T47D (cell line): ENCODE data around the gene CIITA.
"Not testable (repeated sequence)": the region's sequence is repeated elsewhere in the genome, so short reads cannot be mapped to it uniquely, and the experiment has no call there.

Experiments used
- DNase-seq, 2 experiments: peaks; one replicate each; pipeline versions ENCODE4 v3.0.0 to v3.0.0-alpha.2; 2011 to 2012; ENCODE audit warnings: low read depth in 1 of 2, low spot score in 1 of 2
- JUND ChIP-seq: IDR thresholded peaks from 2 replicates; pipeline ENCODE4 v1.6.1; 2012; ENCODE audit warnings: low read depth
- in situ Hi-C: cut with HindIII; loops from 2 replicates; pipeline ENCODE4 v1.10.0; 2016; ENCODE audit warnings: low sequenced_read_pairs, low pct_unique_long_range_greater_than_20kb

Gene CIITA

DNA sequence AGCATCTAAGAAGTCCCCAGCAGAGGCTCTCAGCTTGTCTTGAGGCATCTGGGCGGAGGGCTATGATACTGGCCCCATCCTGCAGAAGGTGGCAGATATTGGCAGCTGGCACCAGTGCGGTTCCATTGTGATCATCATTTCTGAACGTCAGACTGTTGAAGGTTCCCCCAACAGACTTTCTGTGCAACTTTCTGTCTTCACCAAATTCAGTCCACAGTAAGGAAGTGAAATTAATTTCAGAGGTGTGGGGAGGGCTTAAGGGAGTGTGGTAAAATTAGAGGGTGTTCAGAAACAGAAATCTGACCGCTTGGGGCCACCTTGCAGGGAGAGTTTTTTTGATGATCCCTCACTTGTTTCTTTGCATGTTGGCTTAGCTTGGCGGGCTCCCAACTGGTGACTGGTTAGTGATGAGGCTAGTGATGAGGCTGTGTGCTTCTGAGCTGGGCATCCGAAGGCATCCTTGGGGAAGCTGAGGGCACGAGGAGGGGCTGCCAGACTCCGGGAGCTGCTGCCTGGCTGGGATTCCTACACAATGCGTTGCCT is at the start of gene CIITA:
Gene CIITA, plus strand, starts transcription at position 404 of the 543 bp plus-strand sequence. Its CDS starts 129 bp downstream, at position 533.
- in situ Hi-C loops: no loop called here
- no peak for TF ChIP-seq JUND
- DNase-seq: peak in 1 of 2 experiments; percentile 66

DNA sequence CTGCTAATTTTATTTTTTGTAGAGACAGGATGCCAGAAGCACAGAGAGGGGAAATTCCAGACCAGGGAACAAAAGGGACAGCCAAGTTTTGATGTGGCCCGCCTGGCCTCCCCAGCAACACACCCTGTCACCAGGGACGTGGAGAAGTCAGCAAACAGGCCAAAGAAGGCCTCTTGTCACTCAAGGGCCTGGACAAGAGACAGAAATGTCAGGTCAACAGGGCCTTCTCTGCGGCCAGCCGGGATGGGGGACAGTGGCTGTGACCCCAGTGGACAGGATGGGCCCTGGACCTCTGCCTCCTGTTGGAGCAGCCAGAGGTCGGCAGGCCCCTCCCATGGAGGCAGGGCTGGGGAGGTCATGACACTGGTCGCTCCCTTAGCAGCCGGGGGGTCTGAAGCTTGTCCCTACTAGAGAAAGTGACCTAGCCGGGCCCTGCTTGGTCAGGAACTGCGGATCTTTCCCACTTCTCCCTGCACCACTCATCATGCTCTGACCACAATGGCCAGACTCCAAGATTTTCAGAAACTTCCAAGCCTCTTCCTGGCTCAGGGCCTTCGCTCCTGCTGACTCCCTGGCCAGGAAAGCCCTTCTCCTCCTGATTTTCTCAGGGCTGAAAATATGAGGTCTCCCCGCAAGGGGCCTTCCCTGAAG is 49.2 kb upstream of the CIITA start:
- in situ Hi-C loops: no loop called here
- no peak for DNase-seq
- TF ChIP-seq JUND: no peak

DNA sequence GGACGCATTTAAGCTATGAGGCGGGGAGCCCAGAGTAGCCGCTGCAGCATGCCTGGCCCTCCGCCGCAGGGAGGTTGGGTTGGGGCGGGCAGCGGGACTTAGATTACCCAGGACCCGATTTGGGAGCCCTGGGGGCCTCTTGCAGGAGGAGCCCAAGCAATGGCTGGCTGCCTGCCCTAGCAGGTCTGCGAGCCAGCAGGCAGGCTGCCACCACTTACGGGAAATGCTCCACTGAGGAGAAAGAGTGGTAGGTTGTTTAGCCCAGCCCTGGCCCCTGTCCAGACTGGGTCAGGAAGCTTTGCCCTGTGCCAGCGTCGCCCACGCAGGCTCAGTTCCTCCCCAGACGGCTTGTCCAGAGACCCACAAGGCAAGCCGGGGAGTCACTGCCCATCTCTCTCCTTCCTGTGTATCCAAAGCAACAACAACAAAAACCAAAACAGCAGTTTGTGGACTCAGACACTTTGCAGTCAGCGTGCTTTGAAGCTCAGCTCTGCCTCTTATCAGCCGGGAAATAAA is 48.1 kb upstream of the CIITA start:
- peak; percentile 67 to 70 for DNase-seq
- in situ Hi-C loops: no loop called here
- no peak for TF ChIP-seq JUND

- in situ Hi-C loops, DNase-seq: not testable (repeated sequence)
Observed at GRCh38 chr16:10829390-10830098, 47.5 kb upstream of the CIITA start.

DNA sequence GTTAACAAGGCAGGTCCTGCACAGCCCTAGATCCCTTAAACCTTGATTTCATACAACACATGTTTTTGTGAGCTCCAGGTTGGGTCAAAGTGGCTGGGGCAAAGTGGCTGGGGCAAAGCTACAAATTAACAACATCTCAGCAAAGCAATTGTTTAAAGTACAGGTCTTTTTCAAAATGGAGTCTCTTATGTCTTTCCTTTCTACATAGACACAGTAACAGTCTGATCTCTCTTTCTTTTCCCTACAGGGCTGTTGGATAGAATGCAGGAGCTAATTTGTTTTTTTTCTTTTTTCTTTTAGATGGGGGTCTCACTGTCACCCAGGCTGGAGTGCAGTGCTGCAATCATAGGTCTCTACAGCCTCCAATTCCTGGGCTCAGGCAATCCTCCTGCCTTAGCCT is 46.8 kb upstream of the CIITA start:
- DNase-seq, in situ Hi-C loops: not testable (repeated sequence)

- DNase-seq: no peak
- no peak for TF ChIP-seq JUND
- in situ Hi-C loops: no loop called here
Observed at GRCh38 chr16:10831894-10832886, 44.8 kb upstream of the CIITA start.

GRCh38 chr16:10833271-10833670 is 43.7 kb upstream of the CIITA start:
- TF ChIP-seq JUND: no peak
- DNase-seq: no peak
- in situ Hi-C loops: no loop called here

DNA sequence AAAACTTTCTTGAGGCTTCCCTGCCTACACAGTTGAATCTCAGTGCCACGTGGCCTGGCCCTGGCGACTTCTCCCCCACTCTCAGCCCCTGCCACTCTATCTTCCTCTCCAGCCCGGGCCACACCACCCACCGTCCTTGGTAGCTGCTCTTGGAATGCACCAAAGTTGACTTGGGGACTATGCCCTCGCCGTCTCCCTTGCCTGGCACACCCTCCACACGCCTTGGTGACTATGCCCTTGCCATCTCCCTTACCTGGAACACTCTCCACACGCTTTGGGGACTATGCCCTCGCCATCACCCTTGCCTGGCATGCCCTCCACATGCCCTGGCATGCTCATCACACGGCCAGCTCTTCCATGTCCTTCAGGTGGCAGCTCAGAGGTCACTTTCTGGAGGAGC is 42.9 kb upstream of the CIITA start:
- no peak for TF ChIP-seq JUND
- no peak for DNase-seq
- in situ Hi-C loops: no loop called here

DNA sequence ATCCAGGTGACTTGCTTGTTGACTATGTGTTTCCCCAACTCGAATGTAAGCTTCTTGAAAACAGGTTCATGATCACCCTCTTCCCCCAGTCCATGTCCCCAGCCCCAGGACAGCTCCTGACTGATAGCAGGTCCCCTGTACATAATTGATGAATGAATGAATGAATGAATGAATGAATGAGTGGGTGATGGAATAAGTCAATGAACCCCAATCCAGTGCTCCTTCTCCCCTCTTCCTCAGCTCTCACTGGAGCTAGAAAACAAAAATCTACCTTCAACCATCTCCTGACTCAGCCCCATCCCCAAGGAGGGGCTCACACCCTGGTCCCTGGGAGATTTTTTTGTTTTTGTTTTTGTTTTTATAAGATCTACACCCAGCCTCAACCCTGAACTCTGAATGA is 42.2 kb upstream of the CIITA start:
- no peak for TF ChIP-seq JUND
- in situ Hi-C loops: no loop called here
- no peak for DNase-seq

DNA sequence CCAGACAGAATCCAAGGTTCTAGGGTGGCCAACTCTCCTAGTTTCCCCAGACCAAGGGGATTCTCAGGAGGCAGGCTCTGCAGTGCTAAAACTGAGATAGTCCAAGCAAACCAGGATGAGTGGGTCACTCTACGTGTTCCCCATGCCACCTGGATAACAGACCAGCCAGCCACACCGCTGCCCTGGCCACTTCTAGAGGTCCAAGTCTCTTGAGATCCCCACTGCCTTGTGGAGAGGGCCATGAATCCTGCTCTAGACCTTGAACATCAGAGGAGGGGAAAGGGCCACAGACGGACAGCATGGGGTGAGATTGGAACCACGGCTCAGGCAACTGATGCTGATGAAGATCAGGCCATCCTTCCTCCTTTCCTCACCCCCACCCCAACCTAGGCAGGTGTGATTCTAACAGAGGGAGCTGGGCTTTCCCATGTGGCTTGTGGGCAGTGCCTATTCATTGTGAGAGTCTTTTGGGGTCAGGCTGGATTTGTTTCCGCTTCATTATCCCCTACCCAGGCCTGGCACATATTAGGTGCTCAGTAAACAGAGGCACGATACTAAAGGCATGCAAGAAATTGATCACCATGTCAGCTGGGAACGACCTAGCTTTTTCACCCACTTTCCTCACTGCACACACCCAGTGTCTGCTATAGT is 41.6 kb upstream of the CIITA start:
- TF ChIP-seq JUND: no peak
- no peak for DNase-seq
- in situ Hi-C loops: no loop called here

DNA sequence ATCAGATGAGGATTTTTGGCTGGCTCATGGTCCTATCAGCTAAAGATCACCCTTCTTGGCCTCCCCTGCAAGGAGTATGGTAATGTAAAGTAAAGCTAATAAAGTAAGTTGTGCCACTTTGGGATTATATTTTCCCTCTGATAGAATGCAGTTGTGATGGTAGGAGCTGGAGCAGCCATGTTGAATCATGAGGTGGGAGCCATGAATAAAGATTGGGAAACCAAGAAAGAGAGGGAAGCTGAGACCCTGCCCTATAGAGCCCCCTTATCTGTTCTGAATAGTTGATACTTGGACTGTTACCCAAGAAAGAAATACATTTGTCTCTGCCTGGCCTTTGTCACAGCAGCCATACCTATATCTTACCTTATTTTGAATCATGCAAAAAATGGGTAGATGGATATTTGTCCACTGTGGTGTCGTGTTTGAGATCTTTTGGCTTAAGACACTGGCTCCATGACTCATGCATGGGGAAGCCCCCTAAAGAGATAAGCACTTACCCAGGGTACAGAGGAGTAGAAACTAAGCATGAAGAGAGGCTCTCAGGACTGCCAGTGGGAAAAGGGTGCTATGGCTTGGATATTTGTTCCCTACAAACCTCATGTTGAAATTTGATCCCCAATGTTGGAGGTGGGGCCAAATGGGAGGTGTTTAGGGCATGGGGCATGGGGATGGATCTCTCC is 40.7 kb upstream of the CIITA start:
- in situ Hi-C loops: no loop called here
- no peak for TF ChIP-seq JUND
- DNase-seq: peak in 1 of 2 experiments; percentile 14
